Stimulated activated CD8-positive, alpha-beta memory T cell treated with anti-CD3 and anti-CD28 coated beads, Interleukin-12 subunit alpha, Interleukin-12 subunit beta, amount 100 ng/mL, for 1 hour (primary cell): Measurements from ENCODE around the gene IER5.

Source experiments
- DNase-seq: peaks from one replicate; pipeline ENCODE4 v3.0.0-alpha.2; 2020; ENCODE audit warnings: low read depth

The IER5 gene

GRCh38 chr1:181135437-181135731 is 46.9 kb downstream of the IER5 start:
- DNase-seq: no peak

DNA sequence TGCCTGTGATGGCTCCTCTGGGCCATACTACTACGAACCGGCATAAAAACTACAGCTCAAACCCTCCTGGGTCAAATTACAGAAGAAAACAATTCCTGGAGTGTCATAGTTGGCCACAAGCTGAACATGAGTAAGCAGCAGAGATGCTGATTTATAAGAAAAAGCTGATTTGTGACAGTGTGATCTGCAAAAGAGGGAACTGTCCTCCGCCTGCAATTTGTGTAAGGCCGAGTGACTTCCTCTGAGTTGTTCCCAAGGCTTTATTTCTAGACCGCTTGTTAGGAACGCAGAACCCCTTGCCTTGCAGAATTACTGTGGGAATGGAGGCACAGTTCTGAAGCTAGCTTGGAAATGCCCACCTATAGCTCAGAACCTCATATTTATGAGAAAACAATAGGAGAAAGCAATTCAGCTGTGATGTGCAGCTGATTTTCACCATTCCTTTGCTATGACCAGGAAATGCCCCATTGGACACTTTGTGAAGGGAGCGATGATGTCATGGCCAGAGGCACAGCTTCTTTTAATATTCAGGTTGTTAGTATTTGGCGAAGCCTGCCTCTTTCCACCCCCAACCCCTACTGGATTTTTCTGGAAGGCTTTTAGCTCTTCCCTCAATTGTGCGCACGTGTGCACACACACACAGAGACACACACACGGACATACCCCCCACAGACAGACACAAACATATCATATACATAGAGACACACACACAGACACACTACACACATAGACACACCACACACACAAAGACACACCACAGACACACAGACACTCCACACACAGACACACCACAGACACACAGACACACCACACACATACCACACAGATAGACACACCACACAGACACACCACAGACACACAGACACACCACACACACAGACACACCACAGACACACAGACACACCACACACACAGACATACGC is 47.6 kb downstream of the IER5 start:
- DNase-seq: no peak

DNA sequence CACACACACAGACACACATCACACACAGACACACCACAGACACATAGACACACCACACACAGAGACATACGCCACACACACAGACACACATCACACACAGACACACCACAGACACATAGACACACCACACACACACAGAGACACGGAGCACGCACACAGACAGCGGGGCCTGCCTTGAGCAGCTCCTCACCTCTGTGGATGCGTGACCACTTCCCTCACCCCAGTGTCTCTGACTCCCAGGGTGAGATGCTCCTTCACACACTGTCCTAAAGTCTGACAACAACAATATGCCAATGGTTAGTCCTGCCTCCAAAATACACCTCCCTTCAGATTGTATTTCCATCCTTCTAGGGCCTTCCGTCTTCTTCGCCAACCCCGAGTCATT is 48.2 kb downstream of the IER5 start:
- no peak for DNase-seq

GRCh38 chr1:181137217-181137743 is 48.8 kb downstream of the IER5 start:
- no peak for DNase-seq

DNA sequence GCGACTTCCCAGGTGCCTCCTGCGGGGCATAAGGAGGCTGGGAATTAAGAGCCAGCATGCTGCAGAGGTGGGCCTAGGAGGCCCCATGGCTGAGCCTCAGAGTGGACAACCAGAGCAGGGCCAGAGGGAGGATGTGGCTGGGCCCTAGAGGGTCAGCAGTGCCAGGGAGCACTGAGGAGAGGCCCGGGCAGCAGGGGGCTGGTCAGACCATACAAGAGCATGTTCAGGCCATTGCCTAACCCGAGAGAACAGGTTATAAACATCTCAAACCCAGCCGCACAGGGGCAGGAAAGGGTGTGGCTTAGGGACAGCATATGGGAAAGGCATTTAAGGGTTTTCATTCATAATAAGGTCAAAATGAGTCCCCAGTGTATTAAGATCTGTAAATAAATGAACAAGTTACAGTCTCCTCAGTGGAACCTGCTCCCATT is 51.1 kb downstream of the IER5 start:
- no peak for DNase-seq

- no peak for DNase-seq
Measured at GRCh38 chr1:181140398-181140797, 51.9 kb downstream of the IER5 start.

- no peak for DNase-seq
Measured at GRCh38 chr1:181140891-181141290, 52.4 kb downstream of the IER5 start.

- no peak for DNase-seq
Measured at GRCh38 chr1:181141431-181141910, 53.0 kb downstream of the IER5 start.
